BLaER1 (cell line): ENCODE measurements around the gene PRKCSH.
"Not testable (repeated sequence)": the region's sequence is repeated elsewhere in the genome, so short reads cannot be mapped to it uniquely, and the experiment has no call there.

Experiments used
- H3K27ac ChIP-seq: shearing (Covaris generic); formaldehyde crosslinking; 2 replicates; pipeline ENCODE4 v1.8.1; 2022
- H3K27me3 ChIP-seq: shearing (Covaris generic); formaldehyde crosslinking; 2 replicates; pipeline ENCODE4 v1.8.1; 2022
- H3K36me3 ChIP-seq: shearing (Covaris generic); formaldehyde crosslinking; 2 replicates; pipeline ENCODE4 v1.8.1; 2022
- H3K4me1 ChIP-seq: shearing (Covaris generic); formaldehyde crosslinking; 2 replicates; pipeline ENCODE4 v1.8.1; 2022
- H3K4me2 ChIP-seq: shearing (Covaris generic); formaldehyde crosslinking; 2 replicates; pipeline ENCODE4 v1.8.1; 2022
- H3K4me3 ChIP-seq: shearing (Covaris generic); formaldehyde crosslinking; 2 replicates; pipeline ENCODE4 v1.8.1; 2022
- H3K9ac ChIP-seq: shearing (Covaris generic); formaldehyde crosslinking; 2 replicates; pipeline ENCODE4 v1.8.1; 2022
- H3K9me3 ChIP-seq: shearing (Covaris generic); formaldehyde crosslinking; 2 replicates; pipeline ENCODE4 v1.8.1; 2022
- H4K20me1 ChIP-seq: shearing (Covaris generic); formaldehyde crosslinking; 2 replicates; pipeline ENCODE4 v1.8.1; 2022
- Cebpa-rat ChIP-seq: shearing (Covaris generic); IDR thresholded peaks from 2 replicates; pipeline ENCODE4 v1.8.1; 2022

Gene PRKCSH

GRCh38 chr19:11458236-11458900, 22.9 kb downstream of the PRKCSH start:
- Histone ChIP-seq H4K20me1 (no peaks in the 10 kb centered on the region), H3K36me3 (no peaks in the 10 kb centered on the region), H3K27ac (no peak overlapping the region), H3K27me3 (no peaks in the 10 kb centered on the region), H3K4me2 (no peak overlapping the region), H3K4me1 (no peaks in the 10 kb centered on the region), H3K9ac (no peak overlapping the region), H3K4me3 (no peak overlapping the region), H3K9me3 (no peaks in the 10 kb centered on the region)
- TF ChIP-seq Cebpa-rat: no peak

GRCh38 chr19:11458912-11459311, 23.5 kb downstream of the PRKCSH start:
- not testable (repeated sequence) for H3K4me3 ChIP-seq, H3K9ac ChIP-seq, H3K36me3 ChIP-seq, H3K4me1 ChIP-seq, H3K27ac ChIP-seq, H3K27me3 ChIP-seq, H3K4me2 ChIP-seq, H3K9me3 ChIP-seq, H4K20me1 ChIP-seq

GRCh38 chr19:11460207-11460606, 24.8 kb downstream of the PRKCSH start:
- no peak overlapping the region for H3K9ac ChIP-seq
- H3K4me1 ChIP-seq: peaks cover 5% of the 10 kb centered on the region
- H3K9me3 ChIP-seq: no peaks in the 10 kb centered on the region
- H3K36me3 ChIP-seq: no peaks in the 10 kb centered on the region
- no peak overlapping the region for H3K27ac ChIP-seq
- H4K20me1 ChIP-seq: no peaks in the 10 kb centered on the region
- no peak overlapping the region for H3K4me3 ChIP-seq
- no peaks in the 10 kb centered on the region for H3K27me3 ChIP-seq
- TF ChIP-seq Cebpa-rat: no peak
- H3K4me2 ChIP-seq: no peak overlapping the region

- no peaks in the 10 kb centered on the region for H3K9me3 ChIP-seq
- TF ChIP-seq Cebpa-rat: no peak
- H3K4me1 ChIP-seq: peaks cover 12% of the 10 kb centered on the region
- H3K4me2 ChIP-seq: no peak overlapping the region
- H4K20me1 ChIP-seq: no peaks in the 10 kb centered on the region
- no peaks in the 10 kb centered on the region for H3K36me3 ChIP-seq
- H3K27me3 ChIP-seq: no peaks in the 10 kb centered on the region
- H3K9ac ChIP-seq: no peak overlapping the region
- H3K4me3 ChIP-seq: no peak overlapping the region
- no peak overlapping the region for H3K27ac ChIP-seq
These were observed 26.0 kb downstream of the PRKCSH start for GRCh38 chr19:11461453-11461852.

- TF ChIP-seq Cebpa-rat: no peak
- Histone ChIP-seq H3K27ac (no peak overlapping the region), H3K27me3 (no peaks in the 10 kb centered on the region), H3K9ac (no peak overlapping the region), H3K4me1 (peaks cover 12% of the 10 kb centered on the region), H3K4me2 (no peak overlapping the region), H3K9me3 (no peaks in the 10 kb centered on the region), H3K36me3 (no peaks in the 10 kb centered on the region), H4K20me1 (no peaks in the 10 kb centered on the region), H3K4me3 (no peak overlapping the region)
These were observed 28.0 kb downstream of the PRKCSH start for GRCh38 chr19:11463391-11463790.

- Histone ChIP-seq H3K27me3 (no peaks in the 10 kb centered on the region), H3K4me3 (no peak overlapping the region), H3K4me2 (0 out of 2 replicates have a peak overlapping the region, but pooled peaks have one; percentile 51), H4K20me1 (no peaks in the 10 kb centered on the region), H3K36me3 (no peaks in the 10 kb centered on the region), H3K9me3 (no peaks in the 10 kb centered on the region), H3K4me1 (peaks cover 12% of the 10 kb centered on the region), H3K9ac (no peak overlapping the region), H3K27ac (no peak overlapping the region)
- TF ChIP-seq Cebpa-rat: no peak
These were observed 29.2 kb downstream of the PRKCSH start for GRCh38 chr19:11464333-11465265.

- TF ChIP-seq Cebpa-rat: no peak
- no peaks in the 10 kb centered on the region for H3K27me3 ChIP-seq
- peaks cover 12% of the 10 kb centered on the region for H3K4me1 ChIP-seq
- no peaks in the 10 kb centered on the region for H3K36me3 ChIP-seq
- no peak overlapping the region for H3K4me3 ChIP-seq
- peak overlapping the region; percentile 51 for H3K4me2 ChIP-seq
- no peaks in the 10 kb centered on the region for H4K20me1 ChIP-seq
- no peak overlapping the region for H3K9ac ChIP-seq
- no peaks in the 10 kb centered on the region for H3K9me3 ChIP-seq
- no peak overlapping the region for H3K27ac ChIP-seq
These were observed 30.2 kb downstream of the PRKCSH start for GRCh38 chr19:11465600-11465999.

GRCh38 chr19:11468266-11468845, 32.9 kb downstream of the PRKCSH start:
- H3K27ac ChIP-seq, H3K4me2 ChIP-seq, H3K36me3 ChIP-seq, H3K27me3 ChIP-seq, H3K9me3 ChIP-seq, H4K20me1 ChIP-seq, H3K9ac ChIP-seq, H3K4me3 ChIP-seq: not testable (repeated sequence)
- H3K4me1 ChIP-seq: peaks cover 12% of the 10 kb centered on the region

- Histone ChIP-seq H4K20me1 (no peaks in the 10 kb centered on the region), H3K9ac (no peak overlapping the region), H3K27ac (no peak overlapping the region), H3K4me1 (no peaks in the 10 kb centered on the region), H3K4me2 (no peak overlapping the region), H3K36me3 (no peaks in the 10 kb centered on the region), H3K9me3 (no peaks in the 10 kb centered on the region), H3K4me3 (no peak overlapping the region), H3K27me3 (no peaks in the 10 kb centered on the region)
- no peak for TF ChIP-seq Cebpa-rat
These were observed 38.3 kb downstream of the PRKCSH start for GRCh38 chr19:11473725-11474124.

GRCh38 chr19:11475343-11475742, 39.9 kb downstream of the PRKCSH start:
- not testable (repeated sequence) for H3K4me1 ChIP-seq, H3K27me3 ChIP-seq, H3K27ac ChIP-seq, H3K36me3 ChIP-seq, H3K9ac ChIP-seq, H4K20me1 ChIP-seq, H3K9me3 ChIP-seq, H3K4me2 ChIP-seq, H3K4me3 ChIP-seq
